K562 (cell line): ENCODE measurements around the gene KRT38. TPM values are rescaled to one million over a fixed set of nuclear protein-coding genes. Genes with fewer than 3 reads are reported as not detected.

Experiments used
- ATAC-seq: fragments of 200-7000 bp; cut with Tn5 transposase; 3 replicates; pipeline ENCODE4 v1.9.1; 2020; ENCODE audit warnings: moderate library complexity
- BruUV-seq: library from RNA; stranded (reverse); fragments of 400-500 nt; replicated peaks from 2 replicates; lab custom pipeline; 2021; lab: Mats Ljungman, UMichigan
- CTCF ChIA-PET: fragments of 300-600 bp; formaldehyde crosslinking; extraction: SDS; loops from one replicate; lab custom pipeline; 2021; ENCODE audit warnings: low intra/inter-chr PET ratio; lab: Yijun Ruan, JAX
- POLR2A ChIA-PET: fragments of 300-600, 350-650 bp; sonication (Branson Sonifier 250); formaldehyde crosslinking; extraction: SDS; loops from one replicate; lab custom pipeline; 2021; ENCODE audit warnings: antibody characterized with exemption, inconsistent platforms; lab: Yijun Ruan, JAX
- DNase-seq, 4 experiments: peaks; one replicate each; pipeline versions ENCODE4 v3.0.0 to v3.0.0-alpha.2; 2011 to 2018; ENCODE audit warnings: low spot score in 3 of 4, mixed read lengths in 3 of 4; ENCODE audit errors: extremely low read depth in 1 of 4
- FAIRE-seq: peaks from 2 replicates; lab custom pipeline; 2011; peaks lifted over from hg19 to GRCh38; lab: Jason Lieb, UNC
- H2AFZ ChIP-seq: 2 replicates; pipeline ENCODE4 v1.6.0; 2011; ENCODE audit warnings: low read depth, low read length, control low read depth, inconsistent platforms
- H3K27ac ChIP-seq: fragments of 200-600 bp; 3 replicates; pipeline ENCODE4 v1.8.0; 2011; ENCODE audit warnings: low read depth, mild to moderate bottlenecking, control low read depth, inconsistent platforms, low read length, moderate library complexity, mixed read lengths; ENCODE audit errors: extremely low read depth
- H3K27me3 ChIP-seq, 2 experiments: fragments of 300-600 bp in 1 of 2; 2 replicates in 1 of 2; 3 replicates in 1 of 2; pipeline versions ENCODE4 v1.6.0 to v1.8.0; 2011; ENCODE audit warnings: inconsistent platforms in 2 of 2, low read length in 2 of 2, mild to moderate bottlenecking in 1 of 2, mixed read lengths in 1 of 2, moderate library complexity in 1 of 2; ENCODE audit not compliant: control insufficient read depth in 2 of 2, insufficient read depth in 2 of 2
- H3K36me3 ChIP-seq: fragments of 300-600 bp; 3 replicates; pipeline ENCODE4 v1.8.0; 2011; ENCODE audit warnings: mild to moderate bottlenecking, low read length, inconsistent platforms; ENCODE audit not compliant: control insufficient read depth, insufficient read depth
- H3K4me1 ChIP-seq, 2 experiments: fragments of 200-600 bp in 1 of 2; replicated peaks in 1 of 2; 2 replicates in 1 of 2; 3 replicates in 1 of 2; pipeline versions ENCODE4 v1.5.1 to v1.8.0; 2011; ENCODE audit warnings: inconsistent platforms in 2 of 2, low read length in 2 of 2, mild to moderate bottlenecking in 1 of 2, mixed read lengths in 1 of 2, moderate library complexity in 1 of 2; ENCODE audit not compliant: control insufficient read depth in 2 of 2, insufficient read depth in 2 of 2
- H3K4me2 ChIP-seq: 2 replicates; pipeline ENCODE4 v1.6.1; 2011; ENCODE audit warnings: low read length, control low read depth, inconsistent platforms, mixed read lengths; ENCODE audit not compliant: insufficient read depth
- H3K4me3 ChIP-seq: fragments of 200-600 bp; sonication (generic), shearing (Covaris generic); 2 replicates; pipeline ENCODE4 v1.5.1; 2016; ENCODE audit warnings: control low read depth, inconsistent platforms
- H3K79me2 ChIP-seq: fragments of 200-600 bp; 3 replicates; pipeline ENCODE4 v1.8.0; 2011; ENCODE audit warnings: low read length, inconsistent platforms; ENCODE audit not compliant: control insufficient read depth, insufficient read depth
- H3K9ac ChIP-seq, 2 experiments: 2 replicates each; pipeline versions ENCODE4 v1.6.0 to v1.6.1; 2011; ENCODE audit warnings: low read depth in 2 of 2, low read length in 2 of 2, control low read depth in 1 of 2, inconsistent platforms in 1 of 2, mild to moderate bottlenecking in 1 of 2, mixed read lengths in 1 of 2; ENCODE audit not compliant: insufficient read depth in 1 of 2
- H3K9me1 ChIP-seq: one replicate; pipeline ENCODE4 v1.6.0; 2011; ENCODE audit warnings: inconsistent platforms, mild to moderate bottlenecking, low read length, moderate library complexity; ENCODE audit not compliant: control insufficient read depth, insufficient read depth
- H3K9me3 ChIP-seq: replicated peaks from 2 replicates; pipeline ENCODE4 v1.5.1; 2011; ENCODE audit warnings: low read depth, low read length, inconsistent platforms; ENCODE audit not compliant: control insufficient read depth, insufficient read depth
- H4K20me1 ChIP-seq: replicated peaks from 2 replicates; pipeline ENCODE4 v1.6.1; 2011; ENCODE audit warnings: low read length, inconsistent platforms, mixed read lengths; ENCODE audit not compliant: control insufficient read depth, insufficient read depth
- ARHGAP35 ChIP-seq: fragments of 450-650 bp; IDR thresholded peaks from 2 replicates; pipeline ENCODE4 v1.6.1; 2018; ENCODE audit not compliant: partially characterized antibody
- CEBPB ChIP-seq: fragments of 450-650 bp; IDR thresholded peaks from 2 replicates; pipeline ENCODE4 v1.6.1; 2016; ENCODE audit warnings: missing genetic modification characterization, missing compliant biosample characterization
- CHD4 ChIP-seq: fragments of 200-600 bp; sonication (generic); IDR thresholded peaks from 3 replicates; pipeline ENCODE4 v1.6.1; 2012; ENCODE audit warnings: low read depth, mild to moderate bottlenecking, mixed read lengths, low read length, inconsistent platforms; ENCODE audit not compliant: insufficient read depth, insufficient replicate concordance, poor library complexity, severe bottlenecking
- ERF ChIP-seq: fragments of 450-650 bp; formaldehyde crosslinking; IDR thresholded peaks from 2 replicates; pipeline ENCODE4 v1.4.0; 2020; ENCODE audit warnings: mild to moderate bottlenecking, mixed read lengths
- EZH2 ChIP-seq: IDR thresholded peaks from 2 replicates; pipeline ENCODE4 v1.6.1; 2012; ENCODE audit warnings: low read depth, mild to moderate bottlenecking, inconsistent platforms, low read length, borderline replicate concordance
- NFYB ChIP-seq: IDR thresholded peaks from 2 replicates; pipeline ENCODE4 v1.6.1; 2011; ENCODE audit warnings: mild to moderate bottlenecking, moderate library complexity; ENCODE audit not compliant: insufficient read length; ENCODE audit errors: extremely low read depth
- PCBP2 ChIP-seq: fragments of 200-400 bp; formaldehyde crosslinking; IDR thresholded peaks from 2 replicates; pipeline ENCODE4 v1.6.1; 2018; ENCODE audit warnings: low read length, low read depth, mild to moderate bottlenecking, moderate library complexity; ENCODE audit not compliant: poor library complexity, severe bottlenecking
- PYGO2 ChIP-seq: fragments of 450-650 bp; IDR thresholded peaks from 2 replicates; pipeline ENCODE4 v1.6.1; 2016; ENCODE audit warnings: mild to moderate bottlenecking, missing genetic modification characterization, moderate library complexity, missing compliant biosample characterization
- TFAM ChIP-seq: fragments of 250-450 bp; sonication (Bioruptor Pico); conservative IDR thresholded peaks from 2 replicates; pipeline ENCODE4 v1.5.0; 2021; ENCODE audit warnings: mild to moderate bottlenecking, moderate library complexity
- ZFP36 ChIP-seq: fragments of 150-350 bp; IDR thresholded peaks from 2 replicates; pipeline ENCODE4 v1.6.1; 2018; ENCODE audit warnings: low read length, low read depth; ENCODE audit not compliant: partially characterized antibody
- ZNF274 ChIP-seq: IDR thresholded peaks from 2 replicates; pipeline ENCODE4 v1.6.1; 2011; ENCODE audit warnings: low read depth, mild to moderate bottlenecking, low read length, moderate library complexity, borderline replicate concordance
- WGBS: fragments of 100-300 bp; shearing (Covaris generic); methylation state at CpG from one replicate; pipeline ENCODE4 v1.1.6; 2016; ENCODE audit warnings: low coverage, mixed read lengths; ENCODE audit not compliant: insufficient coverage; ENCODE audit errors: missing lambda C conversion rate; 5-methylcytosine and 5-hydroxymethylcytosine counted together
- in situ Hi-C: fragments of 300-500 bp; cut with MboI; formaldehyde crosslinking; loops from 4 replicates; pipeline ENCODE4 v1.15.0; 2018; ENCODE audit warnings: inconsistent platforms, mixed read lengths
- intact Hi-C: fragments of 100-400 bp; cut with micrococcal nuclease; formaldehyde crosslinking; loops from 2 replicates; pipeline ENCODE4 v1.14.2; 2022
- polyA plus RNA-seq, 8 experiments: library from polyadenylated mRNA; depleted of rRNA in 4 of 8; stranded (reverse) in 5 of 8; unstranded in 3 of 8; fragments of >200 nt; fragmentation: Nextera tagmentation in 2 of 8; fragmentation: Illumina TruSeq in 1 of 8; extraction: Ambion mirVana in 2 of 8; extraction: Trizol in 1 of 8; gene quantifications; 2 replicates each; pipeline versions ENCODE4 v1.2.1 to v1.2.3, GENCODE V29; 2011 to 2014; ENCODE audit warnings: inconsistent platforms in 1 of 8, missing spikeins in 1 of 8
- total RNA-seq, 7 experiments: library from RNA; depleted of rRNA in 6 of 7; stranded (reverse); fragments of >200 nt in 6 of 7; fragmentation: Illumina TruSeq in 2 of 7; extraction: Trizol in 2 of 7; gene quantifications; 2 replicates each; pipeline versions ENCODE4 v1.2.1 to v1.2.3, GENCODE V29; 2011 to 2021; ENCODE audit warnings: low replicate concordance in 1 of 7
- TF ChIP-seq, protein P1 (sequence below), 3 experiments: fragments of 200-800 bp in 1 of 3; sonication (Bioruptor generic) in 1 of 3; sonication (generic) in 1 of 3; formaldehyde crosslinking in 1 of 3; IDR thresholded peaks; 2 replicates each; pipeline versions ENCODE4 v1.6.1 to v1.8.0; 2016 to 2022; ENCODE audit warnings: mild to moderate bottlenecking in 2 of 3, missing compliant biosample characterization in 2 of 3, missing genetic modification characterization in 2 of 3, missing genetic modification reagents in 1 of 3
- TF ChIP-seq, protein P2 (sequence below), 2 experiments: fragments of 450-650 bp; IDR thresholded peaks; 2 replicates each; pipeline ENCODE4 v1.6.1; 2018; ENCODE audit warnings: mild to moderate bottlenecking in 2 of 2, low read depth in 1 of 2; ENCODE audit not compliant: partially characterized antibody in 2 of 2

The KRT38 gene
- total and polyA plus RNA-seq, 9 of the 15 experiments (the other 6 are each of a cell fraction or from before 2014, with no cell fraction given), result not detected

DNA sequence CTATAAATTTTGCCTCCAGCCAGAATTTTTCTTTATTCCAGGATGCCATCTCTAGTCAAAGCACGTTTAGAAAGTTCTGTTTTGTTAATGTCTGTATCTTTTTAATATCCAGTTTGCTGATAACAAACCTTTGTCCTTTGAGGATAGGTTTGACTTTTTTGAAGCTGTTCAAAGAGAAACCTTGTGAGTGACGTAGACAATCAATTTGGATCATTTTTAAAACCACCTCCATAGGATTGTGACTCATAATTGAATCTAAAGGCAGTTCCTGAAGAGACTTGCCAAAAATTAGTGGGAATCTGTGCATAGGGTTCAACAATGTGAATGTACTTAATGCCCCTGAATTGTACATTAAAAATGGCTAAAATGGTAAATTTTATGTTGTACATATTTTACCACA is 49.2 kb downstream of the KRT38 start:
- POLR2A ChIA-PET, result interaction anchor here (1.2 kb wide), 1 partner anchor 8 kb away, joined by 3 read pairs; no protein-coding TSS in a partner anchor
- WGBS, result 0% methylated on average over 2 of the region's 2 CpGs

More for the DNA sequence above, 49.2 kb downstream of the KRT38 start:
- in situ Hi-C loops (no loop called here), intact Hi-C loops (no loop called here)
- H3K9me3 ChIP-seq, result no peaks in the 10 kb centered on the region
- no peak overlapping the region for H3K4me3 ChIP-seq
- H3K79me2 ChIP-seq, result no peaks in the 10 kb centered on the region
- no peak overlapping the region for H3K4me2 ChIP-seq
- no peaks in the 10 kb centered on the region for H3K9me1 ChIP-seq
- DNase-seq (no peak), ATAC-seq (no peak), FAIRE-seq (no peak)
- H3K27me3 ChIP-seq, result peaks cover 4 to 17% of the 10 kb centered on the region in 2 experiments; a peak in 3 of 5 replicates
- H3K9ac ChIP-seq, result no peak overlapping the region
- TF ChIP-seq PYGO2 (tag), result no peak
- no peak for TF ChIP-seq PCBP2
- no peak for TF ChIP-seq TFAM (CRISPR knock-in tag)
- no peak for TF ChIP-seq ERF (CRISPR knock-in tag)
- no peak for TF ChIP-seq ARHGAP35
- TF ChIP-seq, protein P1, sequence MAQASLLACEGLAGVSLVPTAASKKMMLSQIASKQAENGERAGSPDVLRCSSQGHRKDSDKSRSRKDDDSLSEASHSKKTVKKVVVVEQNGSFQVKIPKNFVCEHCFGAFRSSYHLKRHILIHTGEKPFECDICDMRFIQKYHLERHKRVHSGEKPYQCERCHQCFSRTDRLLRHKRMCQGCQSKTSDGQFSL (CRISPR knock-in tag; IDR thresholded peaks at IDR 0.05), result no peak
- TF ChIP-seq, protein P1 (tag; IDR thresholded peaks at IDR 0.05), result no peak
- no peak for TF ChIP-seq ZNF274
- no peak for TF ChIP-seq ZFP36
- TF ChIP-seq EZH2, result no peak
- TF ChIP-seq CEBPB (tag), result no peak
- no peak for TF ChIP-seq CHD4
- TF ChIP-seq, protein P2, sequence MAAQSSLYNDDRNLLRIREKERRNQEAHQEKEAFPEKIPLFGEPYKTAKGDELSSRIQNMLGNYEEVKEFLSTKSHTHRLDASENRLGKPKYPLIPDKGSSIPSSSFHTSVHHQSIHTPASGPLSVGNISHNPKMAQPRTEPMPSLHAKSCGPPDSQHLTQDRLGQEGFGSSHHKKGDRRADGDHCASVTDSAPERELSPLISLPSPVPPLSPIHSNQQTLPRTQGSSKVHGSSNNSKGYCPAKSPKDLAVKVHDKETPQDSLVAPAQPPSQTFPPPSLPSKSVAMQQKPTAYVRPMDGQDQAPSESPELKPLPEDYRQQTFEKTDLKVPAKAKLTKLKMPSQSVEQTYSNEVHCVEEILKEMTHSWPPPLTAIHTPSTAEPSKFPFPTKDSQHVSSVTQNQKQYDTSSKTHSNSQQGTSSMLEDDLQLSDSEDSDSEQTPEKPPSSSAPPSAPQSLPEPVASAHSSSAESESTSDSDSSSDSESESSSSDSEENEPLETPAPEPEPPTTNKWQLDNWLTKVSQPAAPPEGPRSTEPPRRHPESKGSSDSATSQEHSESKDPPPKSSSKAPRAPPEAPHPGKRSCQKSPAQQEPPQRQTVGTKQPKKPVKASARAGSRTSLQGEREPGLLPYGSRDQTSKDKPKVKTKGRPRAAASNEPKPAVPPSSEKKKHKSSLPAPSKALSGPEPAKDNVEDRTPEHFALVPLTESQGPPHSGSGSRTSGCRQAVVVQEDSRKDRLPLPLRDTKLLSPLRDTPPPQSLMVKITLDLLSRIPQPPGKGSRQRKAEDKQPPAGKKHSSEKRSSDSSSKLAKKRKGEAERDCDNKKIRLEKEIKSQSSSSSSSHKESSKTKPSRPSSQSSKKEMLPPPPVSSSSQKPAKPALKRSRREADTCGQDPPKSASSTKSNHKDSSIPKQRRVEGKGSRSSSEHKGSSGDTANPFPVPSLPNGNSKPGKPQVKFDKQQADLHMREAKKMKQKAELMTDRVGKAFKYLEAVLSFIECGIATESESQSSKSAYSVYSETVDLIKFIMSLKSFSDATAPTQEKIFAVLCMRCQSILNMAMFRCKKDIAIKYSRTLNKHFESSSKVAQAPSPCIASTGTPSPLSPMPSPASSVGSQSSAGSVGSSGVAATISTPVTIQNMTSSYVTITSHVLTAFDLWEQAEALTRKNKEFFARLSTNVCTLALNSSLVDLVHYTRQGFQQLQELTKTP (IDR thresholded peaks at IDR 0.05; ENCODE audit: low read depth in 1 of 2, partially characterized antibody in 2 of 2), result no peak
- no peak for TF ChIP-seq NFYB
- no peaks in the 10 kb centered on the region for H4K20me1 ChIP-seq
- BruUV-seq, result no TSS peak
- H2AFZ ChIP-seq, result no peak overlapping the region
- H3K36me3 ChIP-seq, result no peaks in the 10 kb centered on the region
- CTCF ChIA-PET, result no interaction called here
- H3K27ac ChIP-seq, result no peak overlapping the region
- H3K4me1 ChIP-seq, result no peaks in the 10 kb centered on the region
